ENCODE results near the gene SLC35F3. TPM values are rescaled to one million over a fixed set of nuclear protein-coding genes. Genes with fewer than 3 reads are reported as not detected.

Gene SLC35F3
- total RNA-seq, 1 experiment from 2014 or later: 0.94 TPM

- no peak for DNase-seq (ENCODE audit: low spot score)
- Mint-ChIP-seq H3K9me3 (peaks cover 17% of the 10 kb centered on the region), H3K4me3 (no peak overlapping the region), H3K27ac (no peak overlapping the region), H3K27me3 (ENCODE audit: low read depth) (no peaks in the 10 kb centered on the region), H3K36me3 (peaks cover 5% of the 10 kb centered on the region; the same call in 1 of the 2 replicates), H3K4me1 (peaks cover 12% of the 10 kb centered on the region)
- CTCF ChIA-PET: no interaction called here
- POLR2A ChIA-PET: no interaction called here
- ATAC-seq: no peak
- TF ChIP-seq FOXP4 (CRISPR knock-in tag; IDR thresholded peaks at IDR 0.05): no peak
- no peak for TF ChIP-seq ZNF425 (CRISPR knock-in tag; conservative IDR thresholded peaks at IDR 0.05)
- no peak for TF ChIP-seq AFF4 (CRISPR knock-in tag; IDR thresholded peaks at IDR 0.05; ENCODE audit: borderline replicate concordance)
- TF ChIP-seq MYBL2 (CRISPR knock-in tag; IDR thresholded peaks at IDR 0.05): no peak
- TF ChIP-seq ZMAT4 (CRISPR knock-in tag; IDR thresholded peaks at IDR 0.05): no peak
- TF ChIP-seq JAZF1 (CRISPR knock-in tag; IDR thresholded peaks at IDR 0.05): no peak
- no peak for TF ChIP-seq MXD4 (CRISPR knock-in tag; IDR thresholded peaks at IDR 0.05; ENCODE audit: borderline replicate concordance)
- TF ChIP-seq MAX (CRISPR knock-in tag; IDR thresholded peaks at IDR 0.05): no peak
- TF ChIP-seq CDX4 (CRISPR knock-in tag; IDR thresholded peaks at IDR 0.05; ENCODE audit: borderline replicate concordance): no peak
- no peak for TF ChIP-seq FOXK1 (CRISPR knock-in tag; IDR thresholded peaks at IDR 0.05)
- no peak for TF ChIP-seq TEAD1 (CRISPR knock-in tag; IDR thresholded peaks at IDR 0.05)
- TF ChIP-seq CTCF (IDR thresholded peaks at IDR 0.05): no peak
- no peak for TF ChIP-seq SMAD3 (CRISPR knock-in tag; IDR thresholded peaks at IDR 0.05; ENCODE audit: borderline replicate concordance)
- no peak for TF ChIP-seq E2F4 (CRISPR knock-in tag; IDR thresholded peaks at IDR 0.05; ENCODE audit: borderline replicate concordance, low read depth)
- TF ChIP-seq JUN (CRISPR knock-in tag; IDR thresholded peaks at IDR 0.05): no peak
- TF ChIP-seq KAT7 (CRISPR knock-in tag; IDR thresholded peaks at IDR 0.05; ENCODE audit: borderline replicate concordance): no peak
- TF ChIP-seq CREB1 (CRISPR knock-in tag; IDR thresholded peaks at IDR 0.05): no peak
Measured at GRCh38 chr1:234260578-234260977, 356.1 kb downstream of the SLC35F3 start.
